Left hindlimb (tissue), 1 donor: Measurements from ENCODE around the gene TBXA2R.
A peak's percentile ranks its signal among the peaks of the same experiment; 100 is the strongest.
"Not testable (repeated sequence)": the region's sequence is repeated elsewhere in the genome, so short reads cannot be mapped to it uniquely, and the experiment has no call there.

Experiments used
- DNase-seq: peaks from one replicate; pipeline ENCODE4 v3.0.0-alpha.2; 2018

Gene TBXA2R

DNA sequence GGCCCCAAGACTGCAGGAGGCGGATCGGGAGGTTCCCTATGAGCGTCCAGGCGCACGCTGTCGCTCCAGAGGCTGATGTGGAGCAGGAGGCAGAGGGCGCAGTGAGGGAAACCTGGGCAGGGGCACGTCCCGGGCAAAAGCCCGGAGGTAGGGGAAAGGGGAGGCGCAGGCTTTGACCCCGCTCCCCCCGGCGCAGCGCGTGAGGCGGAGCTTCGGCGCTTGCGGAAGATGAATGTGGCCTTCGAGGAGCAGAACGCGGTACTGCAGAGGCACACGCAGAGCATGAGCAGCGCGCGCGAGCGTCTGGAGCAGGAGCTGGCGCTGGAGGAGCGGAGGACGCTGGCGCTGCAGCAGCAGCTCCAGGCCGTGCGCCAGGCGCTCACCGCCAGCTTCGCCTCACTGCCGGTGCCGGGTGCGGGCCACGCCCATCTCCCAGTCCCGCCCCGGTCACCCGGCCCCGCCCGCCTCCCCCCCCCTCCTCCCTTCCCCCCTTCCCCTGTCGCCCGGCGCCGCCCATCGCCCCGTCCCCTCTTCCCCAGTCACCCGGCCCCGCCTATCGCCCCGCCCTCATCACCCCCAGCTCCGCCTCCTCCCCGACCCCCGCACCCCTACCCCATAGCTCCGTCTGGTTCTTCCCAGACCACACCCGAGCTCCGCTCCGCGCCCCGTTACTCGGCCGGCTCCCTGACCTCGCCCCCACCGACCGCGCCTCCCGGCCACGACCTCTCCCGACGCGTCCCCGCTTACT is 29.8 kb downstream of the TBXA2R start:
- peak; percentile 85 for DNase-seq

DNA sequence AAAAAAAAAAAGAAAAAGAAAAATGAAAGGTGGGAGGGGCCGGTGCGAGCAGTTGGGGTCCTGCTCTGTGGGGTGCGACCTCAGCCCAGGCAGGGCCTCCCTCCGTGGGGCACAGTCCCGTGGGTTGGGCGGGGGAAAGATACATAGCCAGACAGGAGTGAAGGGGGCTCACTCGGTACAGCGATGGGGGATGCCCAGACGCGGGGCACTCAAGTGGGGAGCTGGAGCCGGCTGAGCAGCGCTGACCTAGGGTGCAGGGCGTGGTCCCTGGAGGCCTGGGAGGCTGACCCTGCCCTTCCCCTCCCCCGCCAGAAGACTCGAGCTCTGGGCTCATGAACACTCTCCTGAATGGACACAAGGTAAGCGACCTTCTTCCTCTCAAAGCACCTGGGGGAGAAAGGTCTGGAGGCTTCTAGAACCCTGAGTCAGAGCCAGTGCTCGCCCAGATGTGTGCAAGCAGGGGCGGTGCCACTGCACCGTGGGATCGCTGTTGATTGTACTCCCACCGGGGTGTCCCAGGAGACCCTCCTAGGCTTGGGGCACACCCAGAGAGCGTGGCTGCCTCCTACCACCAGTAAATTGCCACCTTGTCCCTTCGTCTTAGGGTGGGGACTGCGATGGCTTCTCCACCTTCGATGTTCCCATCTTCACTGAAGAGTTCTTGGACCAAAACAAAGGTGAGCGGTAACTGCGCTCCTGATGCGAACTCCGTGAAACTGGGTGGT is 30.6 kb downstream of the TBXA2R start:
- DNase-seq: no peak

DNA sequence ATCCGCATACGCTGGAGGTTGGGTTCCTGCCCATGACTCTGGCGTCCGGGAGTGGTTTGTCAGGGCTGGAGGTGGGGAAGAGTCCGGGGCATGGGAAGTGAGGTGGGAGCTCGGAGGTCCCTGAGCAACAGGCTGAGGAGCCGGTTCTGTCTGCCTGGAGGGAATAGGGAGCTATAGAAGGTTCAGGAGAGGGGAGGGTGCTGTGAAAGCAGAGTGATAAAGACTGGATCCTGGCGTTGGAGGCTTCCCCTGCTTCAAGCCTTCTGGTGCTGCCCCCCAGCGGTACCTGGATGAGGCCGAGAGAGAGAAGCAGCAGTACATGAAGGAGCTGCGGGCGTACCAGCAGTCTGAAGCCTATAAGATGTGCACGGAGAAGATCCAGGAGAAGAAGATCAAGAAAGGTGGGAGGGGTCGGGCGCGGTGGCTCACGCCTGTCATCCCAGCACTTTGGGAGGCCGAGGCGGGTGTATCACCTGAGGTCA is 31.4 kb downstream of the TBXA2R start:
- no peak for DNase-seq

DNA sequence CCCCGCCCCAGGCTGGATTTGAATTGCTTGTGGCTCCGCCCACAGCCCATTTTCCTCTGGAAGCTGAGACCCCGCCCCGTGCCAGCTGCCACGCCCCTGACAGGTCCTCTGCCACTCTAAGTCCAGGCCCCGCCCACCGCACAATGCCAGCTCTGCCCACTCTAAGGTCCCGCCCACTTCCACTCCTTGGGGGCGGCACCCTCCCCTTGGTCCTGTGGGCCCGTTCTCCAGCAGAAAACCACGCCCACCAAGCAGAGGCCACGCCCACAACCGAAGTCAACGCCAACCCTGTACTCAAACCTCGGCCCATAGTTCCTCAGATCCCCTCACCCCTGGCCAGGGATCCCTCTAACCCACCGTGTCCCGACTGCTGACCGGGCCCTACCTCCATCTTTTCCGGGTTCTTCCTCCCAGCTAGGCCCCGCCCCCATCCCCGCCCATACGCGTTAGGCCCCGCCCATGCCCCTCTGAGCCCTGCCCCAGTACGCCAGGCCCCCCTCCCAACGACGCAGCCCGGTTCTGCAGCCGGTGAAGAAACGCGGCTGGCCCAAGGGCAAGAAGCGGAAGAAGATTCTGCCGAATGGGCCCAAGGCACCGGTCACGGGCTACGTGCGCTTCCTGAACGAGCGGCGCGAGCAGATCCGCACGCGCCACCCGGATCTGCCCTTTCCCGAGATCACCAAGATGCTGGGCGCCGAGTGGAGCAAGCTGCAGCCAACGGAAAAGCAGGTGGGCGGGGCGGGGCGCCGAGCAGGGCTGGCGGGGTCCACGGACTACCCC is 32.6 kb downstream of the TBXA2R start:
- DNase-seq: peak; percentile 85

DNA sequence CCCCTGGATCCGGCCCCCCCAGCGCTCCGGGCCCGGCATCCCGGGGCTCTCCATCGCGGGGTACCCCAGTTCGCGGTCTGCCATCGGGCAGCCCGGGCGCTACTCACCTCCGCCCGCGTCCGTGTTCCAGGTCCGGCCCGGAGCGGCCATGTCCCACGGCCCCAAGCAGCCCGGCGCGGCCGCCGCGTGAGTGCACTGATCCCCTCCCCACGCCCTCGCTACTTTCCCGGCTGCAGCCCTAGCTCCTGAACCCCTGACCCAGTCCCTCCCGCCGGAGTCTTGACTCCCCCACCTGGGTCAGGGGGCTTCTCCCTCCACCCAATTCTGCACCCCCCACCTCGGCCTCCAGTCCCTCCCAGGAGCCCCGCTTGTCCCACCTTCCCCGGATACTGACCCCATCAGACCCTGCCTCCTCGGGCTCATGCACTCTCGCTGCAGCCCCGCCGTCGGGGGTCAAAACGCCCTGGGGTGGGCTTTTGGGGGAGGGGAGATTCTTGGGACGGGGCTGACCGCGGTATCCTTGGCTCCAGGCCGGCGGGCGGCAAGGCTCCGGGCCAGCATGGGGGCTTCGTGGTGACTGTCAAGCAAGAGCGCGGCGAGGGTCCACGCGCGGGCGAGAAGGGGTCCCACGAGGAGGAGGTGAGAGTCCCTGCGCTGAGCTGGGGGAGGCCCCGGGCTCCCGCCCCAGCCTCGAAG is 33.4 kb downstream of the TBXA2R start:
- no peak for DNase-seq

DNA sequence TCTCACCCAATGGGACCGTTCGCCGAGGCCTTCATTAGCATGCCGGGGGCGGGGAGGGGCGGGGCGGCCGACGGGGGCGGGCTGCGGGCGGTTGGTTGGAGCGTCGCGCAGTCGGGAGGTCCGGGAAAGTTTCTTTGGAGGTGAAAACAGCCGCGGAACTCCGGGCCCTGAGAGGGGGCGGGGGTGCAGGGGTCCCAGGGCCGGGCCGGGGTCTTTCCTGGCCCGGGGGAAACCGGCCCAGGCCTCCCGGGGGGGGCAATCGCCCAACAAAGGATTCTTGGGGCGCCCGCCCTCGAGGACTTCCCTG is 33.9 kb downstream of the TBXA2R start, which contains the start of gene HMG20B:
Gene HMG20B (plus strand): TSS at position 90 of the 307 bp plus-strand sequence. CDS start 366 bp downstream, outside the sequence.
- DNase-seq: no peak

DNA sequence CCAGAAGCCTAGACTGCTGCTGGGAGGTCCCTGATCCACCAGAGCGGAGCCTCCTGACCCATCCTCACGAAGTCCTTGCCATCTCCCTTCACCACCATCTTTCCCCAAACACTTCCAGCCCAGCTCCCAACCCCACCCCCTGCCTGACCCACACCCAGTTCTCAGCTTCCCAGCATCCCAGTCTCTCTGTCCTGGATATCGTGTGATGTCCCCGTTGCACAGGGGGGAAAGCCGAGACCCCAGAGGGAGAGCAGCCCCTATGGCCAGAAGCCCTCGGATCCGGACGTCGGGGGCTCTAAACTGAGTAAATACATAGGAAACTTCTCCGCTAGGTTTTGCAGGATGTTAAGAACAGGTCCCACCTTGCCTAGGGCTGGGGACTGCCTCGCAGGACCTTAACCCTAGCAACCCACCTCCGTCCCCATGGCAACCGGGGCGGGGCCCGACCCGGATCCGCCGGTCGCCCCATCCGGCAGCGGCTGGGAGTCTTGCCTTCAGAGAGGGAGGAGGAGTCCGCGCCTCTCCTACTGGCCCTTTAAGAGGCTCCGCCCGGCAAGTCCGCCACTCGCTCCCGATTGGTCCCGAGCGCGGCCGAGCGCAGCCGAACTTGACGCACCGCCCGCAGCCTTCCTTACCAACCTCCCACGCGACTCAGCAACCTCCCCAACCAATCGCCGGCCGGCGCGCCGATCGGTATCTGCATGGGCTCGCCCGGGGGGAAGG is 34.4 kb downstream of the TBXA2R start:
- peak; percentile 100 for DNase-seq

DNA sequence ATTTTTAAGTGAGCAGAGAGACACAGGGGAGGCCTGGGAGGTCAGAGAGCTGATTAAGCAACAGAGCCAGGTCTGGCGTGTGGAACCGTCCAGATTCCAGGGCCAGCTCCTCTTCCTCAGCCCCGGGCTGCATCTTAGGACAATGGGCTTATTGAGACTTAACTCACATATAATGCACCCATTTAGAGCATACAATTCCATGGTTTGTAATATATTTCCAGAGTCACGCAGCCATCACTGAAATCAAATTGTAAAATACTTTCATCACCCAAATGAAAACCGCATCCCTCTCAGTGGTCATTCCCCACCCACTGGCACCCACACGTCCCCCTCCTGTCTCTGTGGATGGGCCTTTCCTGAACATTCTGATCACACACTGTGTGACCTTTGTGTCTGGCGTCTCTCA is 36.1 kb downstream of the TBXA2R start:
- DNase-seq: no peak

DNA sequence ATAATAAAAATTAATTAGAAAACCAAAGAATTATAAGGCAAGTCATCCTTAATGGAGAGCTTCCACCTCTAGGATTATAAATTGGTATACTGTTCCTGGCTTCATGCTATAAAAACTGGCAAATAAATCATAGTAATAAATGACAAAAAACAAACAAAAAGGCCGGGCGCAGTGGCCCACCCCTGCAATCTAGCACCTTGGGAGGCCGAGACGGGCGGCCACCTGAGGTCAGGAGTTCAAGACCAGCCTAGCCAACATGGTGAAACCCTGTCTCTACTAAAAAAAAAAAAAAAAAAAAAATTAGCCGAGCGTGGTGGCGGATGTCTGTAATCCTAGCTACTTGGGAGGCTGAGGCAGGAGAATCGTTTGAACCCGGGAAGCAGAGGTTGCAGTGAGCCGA is 36.6 kb downstream of the TBXA2R start:
- not testable (repeated sequence) for DNase-seq

DNA sequence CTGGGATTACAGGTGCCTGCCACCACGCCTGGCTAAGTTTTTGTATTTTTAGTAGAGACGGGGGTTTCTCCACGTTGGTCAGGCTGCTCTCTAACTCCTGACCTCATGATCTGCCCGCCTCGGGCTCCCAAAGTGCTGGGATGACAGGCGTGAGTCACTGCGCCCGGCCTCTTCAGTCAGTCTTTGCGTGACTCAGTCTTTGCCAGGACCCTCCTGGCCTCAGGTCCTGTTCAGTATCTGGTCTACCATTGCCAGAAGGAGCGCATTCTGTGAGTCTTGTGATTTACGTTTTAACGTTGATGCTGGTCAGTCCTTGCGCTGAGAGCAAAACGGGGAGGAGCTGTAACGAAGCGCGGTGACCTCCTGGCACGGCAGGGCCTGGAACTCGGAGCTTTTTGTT is 41.5 kb downstream of the TBXA2R start:
- no peak for DNase-seq

DNA sequence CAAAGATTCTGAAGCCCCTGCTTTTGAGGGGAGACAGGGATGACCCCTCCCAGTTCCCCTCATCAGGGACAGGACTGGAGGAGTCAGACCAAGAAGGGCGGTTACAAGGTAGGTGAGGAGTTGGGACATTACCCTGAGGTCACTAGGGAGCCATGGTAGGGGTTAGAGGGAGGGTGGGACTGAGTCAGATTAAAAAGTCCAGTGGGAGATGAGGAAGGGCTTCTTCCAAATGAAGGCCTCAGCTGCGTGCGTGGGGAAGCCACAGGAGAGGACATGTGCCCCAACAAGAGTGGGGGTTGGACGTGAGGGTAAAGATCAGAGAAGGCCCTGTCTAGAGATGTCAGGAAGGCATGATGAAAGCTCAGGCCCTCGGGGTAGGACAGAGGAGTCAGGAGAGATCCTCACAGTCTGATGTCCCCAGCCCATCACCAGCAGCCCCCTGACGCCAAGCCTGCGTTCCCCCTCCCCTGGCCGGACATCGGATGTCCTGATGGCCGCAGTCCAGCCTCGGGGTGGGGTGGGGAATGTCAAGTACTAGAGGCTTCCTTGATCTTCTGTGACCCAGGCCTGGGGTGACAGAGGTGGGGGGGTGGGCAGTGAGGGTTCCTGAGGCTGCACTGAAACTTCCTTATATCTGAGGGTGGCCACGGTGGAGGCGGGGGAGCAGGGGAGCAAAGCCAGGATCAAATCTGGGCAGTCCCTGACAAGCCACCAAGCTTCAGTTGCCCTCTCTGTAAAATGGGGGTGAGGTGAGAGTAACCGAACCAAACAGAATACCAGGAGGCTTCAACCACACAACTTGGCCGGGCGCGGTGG is 42.8 kb downstream of the TBXA2R start:
- no peak for DNase-seq

DNA sequence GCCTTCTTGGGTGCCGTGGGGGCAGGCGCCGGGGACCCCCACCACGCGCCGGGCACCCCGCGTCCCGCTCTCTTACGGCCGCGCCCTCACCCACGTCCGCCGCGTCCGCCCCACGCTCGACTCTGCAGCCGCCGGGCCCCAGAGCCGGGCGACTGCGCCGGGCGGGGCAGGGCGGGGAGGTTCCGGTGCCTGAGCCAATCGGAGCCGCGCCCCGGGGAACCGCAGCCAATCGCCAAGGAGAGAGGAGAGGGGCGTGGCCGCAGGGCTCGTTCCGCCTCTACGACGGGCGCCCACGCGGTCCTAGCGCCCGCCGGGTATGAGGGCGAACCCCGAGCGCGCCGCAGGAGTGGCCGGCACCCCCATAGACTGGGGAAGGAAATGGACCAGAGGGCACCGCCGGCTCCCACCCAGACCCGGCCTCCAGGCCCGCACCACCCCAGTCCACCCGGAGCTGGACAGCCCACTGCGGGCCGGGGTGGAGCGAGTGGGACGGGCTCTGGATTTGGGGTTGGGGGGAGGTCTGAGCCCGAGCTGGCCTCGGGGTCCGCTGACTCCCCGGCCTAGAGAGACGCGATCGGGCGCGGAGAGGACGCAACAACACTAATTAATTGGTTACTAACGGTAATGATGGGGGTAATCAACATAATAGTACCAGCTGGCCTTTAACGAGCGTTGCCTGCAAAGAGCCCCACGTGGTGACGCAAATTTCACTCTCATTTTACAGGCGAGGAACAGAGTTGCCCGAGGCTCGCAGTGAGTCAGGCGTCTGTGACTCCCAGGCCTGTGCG is 49.0 kb downstream of the TBXA2R start, which contains the start of gene MFSD12:
Gene MFSD12 (minus strand): TSS at position 126 of the 788 bp plus-strand sequence. CDS start 183 bp downstream, outside the sequence.
- DNase-seq: peak; percentile 95

DNA sequence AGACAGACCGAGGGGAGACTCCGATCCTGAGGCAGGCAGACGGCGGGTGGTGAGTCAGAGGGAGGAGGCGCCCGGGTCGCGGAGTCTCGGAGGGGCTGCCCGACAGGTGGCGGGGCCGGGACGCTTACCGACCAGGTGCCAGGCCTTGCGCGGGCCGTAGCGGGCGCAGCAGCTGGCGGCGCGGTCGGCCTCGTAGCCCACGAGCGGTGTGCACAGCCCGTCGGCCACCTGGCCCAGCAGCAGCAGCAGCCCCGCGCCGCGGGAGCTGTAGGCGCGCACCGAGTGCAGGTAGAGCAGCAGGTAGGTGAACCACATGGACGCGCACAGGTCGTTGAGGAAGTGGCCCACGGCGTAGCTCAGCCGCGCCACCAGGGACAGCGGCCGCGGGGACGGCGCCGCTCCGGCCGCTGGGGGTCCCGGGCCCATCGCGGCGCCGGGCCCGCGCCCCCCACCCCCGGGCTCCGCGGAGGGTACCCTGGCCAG is 49.7 kb downstream of the TBXA2R start:
- no peak for DNase-seq

DNA sequence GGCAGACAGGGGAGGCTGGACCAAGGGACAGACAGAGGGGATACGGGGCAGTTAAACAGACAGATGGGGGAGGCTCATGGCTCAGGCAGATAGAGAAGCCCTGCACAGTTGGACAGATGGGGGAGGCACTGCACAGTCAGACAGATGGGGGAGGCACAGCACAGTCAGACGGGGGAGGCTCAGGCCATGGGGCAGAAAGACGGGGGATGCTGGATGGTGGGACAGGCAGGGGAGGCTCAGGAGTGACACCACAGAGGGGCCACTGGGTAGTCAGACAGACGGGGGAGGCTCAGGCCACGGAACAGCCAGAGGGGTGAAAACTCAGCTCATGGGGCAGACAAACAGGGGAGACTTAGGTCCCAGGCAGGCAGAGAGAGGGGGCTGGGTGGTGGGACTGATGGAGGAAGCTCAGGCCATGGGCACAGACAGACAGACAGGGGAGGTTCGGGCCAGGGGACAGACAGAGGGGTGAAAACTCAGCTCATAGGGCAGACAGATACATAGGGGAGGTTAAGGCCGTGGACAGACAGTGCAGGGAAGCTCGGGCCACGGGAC is 50.2 kb downstream of the TBXA2R start:
- DNase-seq: no peak

DNA sequence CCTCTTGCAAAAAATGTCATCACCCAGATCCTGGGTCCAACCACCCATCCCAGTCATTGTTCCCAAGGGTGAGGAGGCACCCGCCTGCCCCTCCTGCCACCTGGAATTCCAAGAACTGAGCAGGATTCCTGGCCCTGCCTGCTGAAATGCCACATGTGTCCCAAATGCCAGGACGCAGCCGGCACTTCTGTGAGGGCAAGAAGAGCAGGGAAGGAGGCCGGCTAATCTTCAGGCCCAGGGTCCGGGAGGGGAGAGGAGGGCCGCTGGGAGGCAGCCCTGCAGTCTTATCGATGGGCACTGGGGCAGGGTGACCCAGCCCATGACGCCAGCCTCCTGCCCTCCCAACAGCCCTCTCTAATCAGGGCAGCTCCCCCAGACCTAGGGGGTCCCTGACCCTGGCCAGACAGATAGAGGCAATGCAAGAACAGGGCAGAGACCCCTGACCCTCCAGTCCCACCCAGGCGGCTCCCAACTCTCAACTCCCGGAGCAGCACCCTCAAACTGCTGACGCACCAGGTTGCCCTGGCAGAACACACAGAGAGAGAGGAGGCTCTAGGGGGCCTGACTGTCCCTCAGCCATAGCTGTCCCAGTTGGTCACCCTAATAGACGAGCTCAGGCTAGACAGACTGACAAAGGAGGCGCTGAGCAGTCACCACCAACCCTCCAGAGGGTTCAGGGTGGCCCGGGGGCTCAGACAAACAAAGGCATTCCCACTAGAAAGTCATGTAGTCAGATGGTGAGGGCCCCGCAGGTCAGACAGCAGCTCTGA is 50.8 kb downstream of the TBXA2R start:
- DNase-seq: no peak

DNA sequence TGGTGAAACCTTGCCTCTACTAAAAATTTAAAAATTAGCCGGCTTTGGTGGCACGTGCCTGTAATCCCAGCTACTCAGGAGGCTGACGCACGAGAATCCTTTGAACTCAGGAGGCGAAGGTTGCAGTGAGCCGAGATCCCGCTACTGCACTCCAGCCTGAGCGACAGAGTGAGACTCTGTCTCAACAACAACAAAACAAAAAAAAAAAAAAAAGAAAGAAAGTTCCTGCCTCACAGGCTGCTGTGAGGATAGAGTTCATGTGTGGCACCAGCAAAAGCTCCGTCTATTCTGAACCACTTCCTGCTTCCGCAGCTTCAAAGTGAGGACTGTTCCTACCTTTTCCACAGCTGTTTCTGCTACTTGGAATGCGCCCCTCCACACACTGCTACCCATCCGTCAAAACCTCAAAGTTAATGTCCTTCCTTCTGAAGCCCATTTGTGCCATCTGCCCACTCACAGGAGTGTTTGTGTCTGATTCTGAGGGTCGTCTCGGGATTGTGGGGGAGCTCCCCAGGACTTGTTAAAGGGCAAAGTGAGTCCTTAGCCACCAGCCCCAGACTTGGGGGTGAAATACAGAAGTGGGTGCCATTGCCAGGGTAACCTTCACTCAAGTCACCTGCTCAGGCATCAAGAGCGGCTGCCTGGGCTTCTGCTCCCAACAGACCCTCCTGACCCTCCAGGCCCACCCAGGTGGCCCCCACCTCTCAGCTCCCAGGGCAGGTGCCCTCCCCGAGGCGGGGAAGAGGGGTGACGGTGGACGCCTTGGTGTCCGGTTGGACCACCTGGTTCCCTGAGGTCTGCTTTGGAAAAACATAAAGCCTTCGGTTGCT is 52.2 kb downstream of the TBXA2R start:
- DNase-seq: no peak

DNA sequence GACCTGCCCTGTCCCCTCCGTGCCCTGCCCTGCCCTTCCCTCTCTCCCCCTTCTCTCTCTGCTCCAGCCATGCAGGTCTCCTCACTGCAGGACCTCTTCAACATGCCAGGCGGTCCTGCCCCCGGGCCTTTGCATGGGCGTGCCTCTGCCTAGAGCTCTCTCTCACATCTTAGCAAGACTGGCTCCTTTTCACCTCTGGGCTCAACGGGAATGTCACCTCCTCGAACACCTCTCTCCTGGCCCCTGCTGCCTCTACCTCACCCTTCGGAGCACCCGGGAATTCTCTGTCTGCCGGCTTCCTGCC is 54.9 kb downstream of the TBXA2R start:
- DNase-seq: no peak
